COLO829 (cell line): Measurements from ENCODE around the gene CDH10.
A peak's percentile ranks its signal among the peaks of the same experiment; 100 is the strongest.

Experiments used
- DNase-seq: peaks from one replicate; pipeline ENCODE4 v3.0.0; 2012; ENCODE audit warnings: low spot score

CDH10 gene

GRCh38 chr5:24644761-24645160 is at the start of gene CDH10:
CDH10 (minus strand) TSS chr5:24644978; CDS start chr5:24593490, 51,488 bp downstream.
- DNase-seq: no peak

GRCh38 chr5:24693609-24694008 is 48.8 kb upstream of the CDH10 start:
- DNase-seq: no peak

- DNase-seq: no peak
These were observed 46.3 kb upstream of the CDH10 start for GRCh38 chr5:24691074-24691473.

GRCh38 chr5:24681106-24681505 is 36.3 kb upstream of the CDH10 start:
- DNase-seq: no peak

GRCh38 chr5:24668050-24668449 is 23.3 kb upstream of the CDH10 start:
- DNase-seq: no peak

- no peak for DNase-seq
These were observed 4.8 kb upstream of the CDH10 start for GRCh38 chr5:24649531-24649930.

- no peak for DNase-seq
These were observed 2.1 kb upstream of the CDH10 start for GRCh38 chr5:24646915-24647314.

GRCh38 chr5:24645483-24645882 is 705 bp upstream of the CDH10 start:
- no peak for DNase-seq

GRCh38 chr5:24643880-24644279 is 898 bp downstream of the CDH10 start:
- DNase-seq: no peak

GRCh38 chr5:24643156-24643555 is 1.6 kb downstream of the CDH10 start:
- DNase-seq: no peak

GRCh38 chr5:24642022-24642421 is 2.8 kb downstream of the CDH10 start:
- no peak for DNase-seq

- DNase-seq: no peak
These were observed 9.6 kb downstream of the CDH10 start for GRCh38 chr5:24635209-24635608.

- DNase-seq: peak; percentile 17
These were observed 11.0 kb downstream of the CDH10 start for GRCh38 chr5:24633715-24634325.

GRCh38 chr5:24632353-24632752 is 12.4 kb downstream of the CDH10 start:
- no peak for DNase-seq

- DNase-seq: no peak
These were observed 13.9 kb downstream of the CDH10 start for GRCh38 chr5:24630918-24631317.

GRCh38 chr5:24629798-24630197 is 15.0 kb downstream of the CDH10 start:
- no peak for DNase-seq

- DNase-seq: no peak
These were observed 19.9 kb downstream of the CDH10 start for GRCh38 chr5:24624872-24625271.

- DNase-seq: no peak
These were observed 21.2 kb downstream of the CDH10 start for GRCh38 chr5:24623624-24624023.

GRCh38 chr5:24623031-24623430 is 21.7 kb downstream of the CDH10 start:
- DNase-seq: no peak

- DNase-seq: no peak
These were observed 23.0 kb downstream of the CDH10 start for GRCh38 chr5:24621792-24622191.

GRCh38 chr5:24616566-24616965 is 28.2 kb downstream of the CDH10 start:
- no peak for DNase-seq

- DNase-seq: no peak
These were observed 29.6 kb downstream of the CDH10 start for GRCh38 chr5:24615159-24615558.

GRCh38 chr5:24609706-24610105 is 35.1 kb downstream of the CDH10 start:
- no peak for DNase-seq

GRCh38 chr5:24606971-24607370 is 37.8 kb downstream of the CDH10 start:
- no peak for DNase-seq

GRCh38 chr5:24602188-24602587 is 42.6 kb downstream of the CDH10 start:
- no peak for DNase-seq
